Activated CD8-positive, alpha-beta memory T cell treated with anti-CD3 and anti-CD28 coated beads for 24 hours (primary cell): ENCODE measurements around the gene LRRC41.
"Not testable (repeated sequence)": the region's sequence is repeated elsewhere in the genome, so short reads cannot be mapped to it uniquely, and the experiment has no call there.

Experiments used
- DNase-seq: peaks from one replicate; pipeline ENCODE4 v3.0.0-alpha.2; 2020

The LRRC41 gene

GRCh38 chr1:46322191-46322590 is 18.8 kb upstream of the LRRC41 start:
- DNase-seq, result not testable (repeated sequence)

- peak; percentile 19 for DNase-seq
These were observed 16.8 kb upstream of the LRRC41 start for GRCh38 chr1:46319960-46320914.

- peak; percentile 26 for DNase-seq
These were observed 15.9 kb upstream of the LRRC41 start for GRCh38 chr1:46319301-46319700.

DNA sequence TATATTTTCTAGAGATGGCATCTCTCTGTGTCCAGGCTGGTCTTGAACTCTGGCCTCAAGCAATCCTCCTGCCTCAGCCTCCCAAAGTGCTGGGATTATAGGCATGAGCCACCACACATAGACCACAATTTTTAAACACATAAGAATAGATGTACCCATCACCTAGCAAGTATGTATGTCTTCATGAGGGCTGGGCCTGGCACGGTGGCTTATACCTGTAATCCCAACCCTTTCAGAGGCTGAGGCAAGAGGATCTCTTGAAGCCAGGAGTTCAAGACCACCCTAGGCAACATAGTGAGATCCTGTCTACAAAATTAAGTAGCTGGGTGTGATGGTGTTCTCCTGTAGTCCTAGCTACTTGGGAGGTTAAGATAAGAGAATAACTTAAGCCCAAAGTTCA is 13.9 kb upstream of the LRRC41 start:
- DNase-seq, result peak; percentile 46

- peak; percentile 11 for DNase-seq
These were observed 12.4 kb upstream of the LRRC41 start for GRCh38 chr1:46315669-46316403.

DNA sequence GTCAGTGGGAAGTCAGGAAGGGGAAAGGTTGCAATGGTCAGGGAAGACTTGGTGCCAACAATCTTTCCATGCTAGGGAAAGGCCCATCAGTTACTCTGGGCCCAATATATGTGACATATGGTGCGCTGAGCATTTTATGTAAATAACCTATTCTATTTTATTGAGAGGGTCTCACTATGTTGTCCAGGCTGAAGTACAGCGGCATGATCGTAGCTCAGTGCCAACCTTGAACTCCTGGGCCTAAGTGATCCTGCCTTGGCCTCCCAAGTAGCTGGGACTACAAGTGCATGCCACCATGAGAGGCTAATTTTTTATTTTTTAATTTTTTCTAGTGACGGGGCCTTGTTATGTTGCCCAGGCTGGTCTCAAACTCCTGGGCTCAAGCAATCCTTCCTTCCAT is 6.9 kb upstream of the LRRC41 start:
- no peak for DNase-seq

DNA sequence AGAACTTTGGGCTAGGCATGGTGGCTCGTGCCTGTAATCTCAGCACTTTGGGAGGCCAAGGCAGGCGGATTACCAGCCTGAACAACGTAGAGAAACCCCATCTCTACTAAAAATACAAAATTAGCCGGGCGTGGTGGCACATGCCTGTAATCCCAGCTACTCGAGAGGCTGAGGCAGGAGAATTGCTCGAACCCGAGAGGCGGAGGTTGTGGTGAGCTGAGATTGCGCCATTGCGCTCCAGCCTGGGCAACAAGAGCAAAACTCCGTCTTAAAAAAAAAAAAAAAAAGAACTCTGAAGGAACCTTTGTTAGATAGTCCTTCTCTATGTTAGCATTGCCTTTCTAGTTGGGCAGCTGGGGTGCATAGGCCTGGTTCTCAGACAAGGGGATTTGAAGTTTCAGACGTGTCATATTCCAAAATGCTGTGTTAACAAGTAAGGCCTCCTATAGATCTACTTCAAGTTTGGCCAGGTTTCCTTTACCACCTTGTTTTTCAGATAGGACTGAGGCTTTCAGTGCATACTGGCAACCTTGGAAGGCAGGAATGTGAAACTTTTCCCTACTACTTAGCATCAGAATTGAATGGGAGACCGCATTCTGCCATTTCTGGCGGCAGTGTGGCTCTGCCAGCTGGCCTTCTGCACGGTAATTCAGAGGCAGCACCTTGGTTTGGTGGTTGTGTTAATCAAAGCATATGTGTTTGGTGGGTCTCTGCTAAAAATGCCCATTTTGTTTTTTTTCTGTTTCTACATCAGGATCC is 6.2 kb upstream of the LRRC41 start:
- no peak for DNase-seq

DNA sequence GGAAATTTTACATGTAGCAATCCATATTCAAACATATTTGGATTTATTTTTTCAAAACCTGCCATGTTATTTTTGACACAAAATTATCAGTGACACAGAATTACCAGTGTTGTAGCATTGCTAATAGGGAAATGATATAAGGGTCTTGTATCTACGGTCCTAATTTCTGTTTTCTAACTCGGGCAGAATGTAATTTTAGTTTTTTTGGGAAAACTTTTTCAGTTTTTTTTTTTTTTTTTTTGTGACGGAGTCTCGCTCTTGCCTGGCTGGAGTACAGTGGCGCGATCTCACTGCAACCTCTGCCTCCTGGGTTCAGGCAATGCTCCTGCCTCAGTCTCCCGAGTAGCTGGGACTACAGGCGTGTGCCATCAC is 2.7 kb upstream of the LRRC41 start:
- no peak for DNase-seq

- no peak for DNase-seq
These were observed 483 bp upstream of the LRRC41 start for GRCh38 chr1:46303872-46304326.

GRCh38 chr1:46302641-46303037 is 777 bp downstream of the LRRC41 start:
- DNase-seq, result no peak

DNA sequence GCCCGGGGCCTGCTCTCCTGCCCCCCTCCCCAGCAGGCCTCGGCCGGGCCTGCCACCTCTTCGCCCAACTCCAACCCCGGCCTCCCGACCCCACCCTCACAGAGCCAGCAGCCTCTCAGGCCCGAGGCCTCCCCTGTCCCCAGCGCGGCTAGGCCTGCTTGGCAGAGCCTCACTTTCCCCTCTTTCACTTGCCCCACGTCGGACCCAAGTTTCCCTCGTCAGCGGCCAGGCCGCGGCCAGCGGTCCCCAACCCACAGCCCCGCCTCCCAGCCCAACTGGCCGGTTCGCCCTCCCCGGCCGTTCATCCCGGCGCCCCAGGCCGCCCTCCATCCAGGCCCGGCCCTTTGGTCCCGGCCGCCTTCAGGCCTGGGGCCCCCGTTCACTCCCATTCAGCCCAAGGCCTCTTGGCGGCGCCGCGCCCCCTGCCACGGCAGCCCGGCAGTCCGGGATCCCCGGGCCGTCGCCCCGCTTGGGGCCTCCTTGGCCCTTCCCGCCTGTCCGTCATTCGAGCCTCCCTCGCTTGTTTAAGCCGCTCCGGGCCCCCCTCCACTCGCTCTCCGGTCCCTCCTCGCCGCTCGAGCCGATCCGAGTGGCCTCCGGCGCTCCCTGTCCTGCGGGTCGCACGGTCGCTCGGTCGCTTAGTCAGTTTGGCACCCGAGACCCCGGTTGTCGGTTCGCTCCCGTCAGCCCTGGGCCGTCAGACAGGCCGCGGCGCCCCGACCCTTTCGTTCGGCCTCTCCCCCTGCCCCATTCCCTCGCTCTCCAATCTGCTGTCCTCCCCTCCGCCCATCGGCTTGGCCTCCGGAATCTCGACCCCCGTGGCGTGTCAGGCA is 1.4 kb downstream of the LRRC41 start:
- DNase-seq, result peak; percentile 82

DNA sequence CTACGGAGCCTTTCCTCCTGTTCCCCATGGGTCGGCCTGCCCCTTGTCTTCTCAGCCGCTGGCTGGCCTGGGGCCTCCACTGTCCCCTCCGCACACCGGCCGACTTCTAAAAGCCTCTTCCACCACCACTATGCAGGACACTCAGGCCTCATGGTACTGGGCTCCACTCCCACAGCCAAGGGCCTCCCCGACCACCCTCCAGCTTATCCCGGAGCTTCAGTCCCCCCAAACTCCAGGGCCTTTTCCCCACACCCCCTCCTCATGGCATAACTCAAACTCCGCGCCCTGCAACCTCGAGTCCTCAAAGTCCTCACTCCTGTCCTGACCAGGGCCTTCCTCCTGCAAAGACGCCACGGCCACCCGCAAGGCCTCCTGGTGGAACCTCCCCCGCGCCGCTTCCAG is 2.0 kb downstream of the LRRC41 start:
- no peak for DNase-seq

DNA sequence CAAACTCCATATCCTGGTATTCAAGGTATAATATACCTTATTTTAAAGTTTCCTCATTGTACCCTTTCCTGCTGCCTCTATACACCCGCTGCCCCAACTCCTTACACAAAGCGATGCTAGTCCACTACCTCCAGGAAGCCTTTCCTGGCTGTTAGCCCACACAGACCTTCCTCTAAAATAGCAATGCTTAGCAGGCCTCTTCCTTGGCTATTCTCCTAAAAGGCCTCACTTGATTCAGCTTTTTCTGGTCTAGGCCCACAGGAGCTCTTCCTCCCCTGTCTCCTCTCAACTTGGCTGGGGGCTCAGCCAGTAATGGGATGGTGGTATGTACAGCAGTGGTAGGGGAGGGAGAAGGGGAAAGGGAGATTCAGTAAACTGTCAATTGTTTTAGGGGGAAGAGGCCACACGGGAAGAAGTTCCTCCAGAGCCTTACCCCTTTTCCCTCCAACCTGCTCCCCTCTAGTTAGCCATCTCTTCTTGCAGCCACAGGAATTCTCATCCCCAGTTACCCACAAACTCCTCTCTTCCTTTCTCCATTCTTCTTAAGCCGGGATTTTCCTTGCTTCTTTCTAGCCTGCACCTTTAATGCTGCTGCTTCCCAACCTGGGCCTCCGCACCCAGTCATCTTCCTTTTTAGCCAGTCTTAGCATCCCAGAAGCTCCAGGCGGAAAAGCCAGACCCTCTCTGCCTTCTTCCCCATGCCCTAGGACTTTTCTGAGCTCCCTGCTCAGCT is 2.6 kb downstream of the LRRC41 start:
- DNase-seq, result no peak

DNA sequence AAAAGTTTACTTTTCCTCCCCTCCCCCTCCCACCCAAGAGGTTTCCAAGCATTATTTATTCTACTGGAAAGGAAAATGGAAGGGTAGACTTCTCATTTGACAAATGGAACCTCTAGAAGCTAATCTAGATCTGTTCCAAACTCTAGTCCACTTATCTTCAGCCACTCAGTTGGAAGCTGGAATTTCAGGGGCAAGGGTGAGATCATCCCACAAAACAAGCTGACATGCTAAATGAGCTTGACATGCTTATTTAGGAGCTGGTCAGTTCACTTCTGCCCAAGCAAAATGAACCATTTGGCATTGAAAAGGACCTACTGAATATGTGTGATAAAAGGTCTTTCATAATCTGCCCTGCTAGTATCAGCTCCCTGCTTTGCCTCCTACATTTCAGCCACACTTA is 5.0 kb downstream of the LRRC41 start:
- DNase-seq, result no peak

- no peak for DNase-seq
These were observed 8.1 kb downstream of the LRRC41 start for GRCh38 chr1:46295306-46295705.

DNA sequence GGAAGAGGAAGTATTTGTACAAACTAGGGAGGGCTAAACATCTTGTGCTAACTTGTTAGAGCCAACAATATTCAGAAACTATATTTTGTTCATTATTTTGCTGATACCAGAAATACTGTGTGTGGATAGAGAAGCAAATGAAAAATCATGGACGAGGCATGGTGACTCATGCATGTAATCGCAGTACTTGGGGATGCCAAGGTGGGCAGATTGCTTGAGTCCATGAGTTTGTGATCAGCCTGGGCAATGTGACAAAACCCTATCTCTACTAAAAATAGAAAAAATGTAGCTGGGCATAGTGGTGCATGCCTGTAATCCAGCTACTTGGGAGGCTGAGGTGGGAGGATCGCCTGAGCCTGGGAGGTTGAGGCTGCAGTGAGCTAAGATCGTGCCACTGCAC is 13.4 kb downstream of the LRRC41 start:
- DNase-seq, result no peak

GRCh38 chr1:46289134-46289494 is 14.3 kb downstream of the LRRC41 start:
- DNase-seq, result no peak

DNA sequence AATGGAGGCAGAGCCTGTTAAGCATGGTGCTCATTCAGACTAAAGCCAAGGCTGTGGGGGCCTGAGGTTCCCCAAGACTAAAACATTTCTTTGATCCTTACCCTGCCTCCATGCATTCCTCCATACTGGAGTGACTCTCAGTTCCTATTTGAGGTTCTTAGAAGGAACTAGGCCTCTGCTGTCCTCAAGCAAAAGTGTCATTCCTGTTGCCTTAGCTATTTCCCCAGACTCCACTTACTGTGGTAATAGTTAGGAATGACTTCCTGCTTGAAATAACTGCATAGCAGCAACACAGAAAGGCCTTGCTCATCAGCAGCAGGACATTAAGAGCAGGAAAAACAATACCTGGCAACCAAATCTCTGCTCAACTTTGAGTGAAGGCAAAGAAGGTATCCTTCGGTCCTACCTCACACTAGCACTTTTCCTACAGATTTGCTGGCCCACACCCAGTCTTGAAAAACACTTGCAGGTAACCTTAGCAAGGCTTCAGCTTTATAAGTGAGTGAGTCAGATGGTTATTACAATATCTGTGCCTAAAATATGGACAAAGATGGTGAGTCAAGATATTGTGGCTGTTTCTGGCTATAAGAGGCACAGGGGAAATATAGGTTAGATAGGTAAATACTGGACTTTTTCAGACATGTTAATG is 14.8 kb downstream of the LRRC41 start:
- no peak for DNase-seq

GRCh38 chr1:46285730-46286477 is 17.5 kb downstream of the LRRC41 start:
- peak; percentile 71 for DNase-seq
